Rectal smooth muscle tissue (tissue), 1 donor: ENCODE results near the gene GSN.
A peak's percentile ranks its signal among the peaks of the same experiment; 100 is the strongest.

ENCODE experiments used
- H3K27ac ChIP-seq: one replicate; pipeline ENCODE4 v1.7.0; 2013; ENCODE audit warnings: low read depth, low read length, inconsistent platforms
- H3K27me3 ChIP-seq: one replicate; pipeline ENCODE4 v1.7.0; 2013; ENCODE audit warnings: low read length; ENCODE audit not compliant: control insufficient read depth, insufficient read depth
- H3K36me3 ChIP-seq: one replicate; pipeline ENCODE4 v1.7.0; 2013; ENCODE audit warnings: low read length; ENCODE audit not compliant: control insufficient read depth, insufficient read depth
- H3K4me1 ChIP-seq: one replicate; pipeline ENCODE4 v1.7.0; 2013; ENCODE audit warnings: low read length; ENCODE audit not compliant: control insufficient read depth, insufficient read depth
- H3K4me3 ChIP-seq: one replicate; pipeline ENCODE4 v1.7.0; 2013; ENCODE audit warnings: low read length
- H3K9ac ChIP-seq: one replicate; pipeline ENCODE4 v1.7.0; 2013; ENCODE audit warnings: low read length

GSN gene

DNA sequence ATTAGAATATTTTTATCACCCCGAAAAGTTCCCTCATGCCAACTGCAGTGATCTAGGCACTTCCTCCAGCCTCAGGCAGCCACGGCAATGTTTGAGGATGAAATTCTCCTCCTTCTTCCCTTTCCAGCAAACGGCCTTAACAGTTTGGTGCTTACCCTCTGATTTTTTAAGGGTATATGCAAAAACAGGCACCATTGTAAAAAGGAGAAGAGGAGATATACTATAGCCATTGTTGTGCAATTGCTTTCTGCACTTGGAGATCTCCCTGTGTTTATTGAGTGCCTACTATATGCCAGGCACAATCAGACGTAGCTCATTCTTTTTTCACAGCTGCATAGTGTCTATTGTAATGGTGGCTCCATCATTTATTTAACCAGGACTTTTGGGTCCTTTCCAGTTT, 29.4 kb downstream of the GSN start:
- H3K4me3 ChIP-seq, result no peak overlapping the region
- H3K36me3 ChIP-seq, result peaks cover 8% of the 10 kb centered on the region
- H3K4me1 ChIP-seq, result peaks cover 66% of the 10 kb centered on the region
- no peak overlapping the region for H3K9ac ChIP-seq
- H3K27me3 ChIP-seq, result no peaks in the 10 kb centered on the region
- H3K27ac ChIP-seq, result peak overlapping the region; percentile 92

DNA sequence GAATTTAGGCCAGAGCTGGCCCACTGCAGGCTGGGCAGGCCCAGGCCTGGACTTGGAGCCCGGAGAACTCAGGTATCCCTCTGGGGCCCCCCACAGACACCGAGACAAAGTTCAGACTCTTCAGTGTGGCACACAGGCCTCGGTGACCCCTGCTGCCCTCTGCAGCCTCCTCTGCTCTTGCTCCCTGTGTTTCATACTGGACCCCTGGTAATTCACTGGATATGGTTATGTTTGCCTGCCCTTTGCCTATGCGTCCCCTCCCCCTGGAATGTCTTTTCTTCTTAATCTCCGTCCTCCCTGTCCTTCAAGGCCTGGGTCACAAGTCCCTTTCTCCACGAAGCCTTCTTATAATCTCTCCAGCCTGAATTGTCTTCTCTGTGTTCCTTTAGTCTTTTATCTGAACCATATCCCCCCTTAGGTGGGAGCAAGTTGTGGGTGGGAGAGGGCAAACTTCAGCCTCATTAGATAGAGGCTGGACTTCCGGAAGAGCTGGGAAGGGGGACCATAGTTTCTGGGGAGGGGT, 30.1 kb downstream of the GSN start:
- H3K4me3 ChIP-seq, result no peak overlapping the region
- H3K9ac ChIP-seq, result no peak overlapping the region
- H3K4me1 ChIP-seq, result peaks cover 60% of the 10 kb centered on the region
- no peaks in the 10 kb centered on the region for H3K27me3 ChIP-seq
- peaks cover 15% of the 10 kb centered on the region for H3K36me3 ChIP-seq
- peak overlapping the region; percentile 92 for H3K27ac ChIP-seq

DNA sequence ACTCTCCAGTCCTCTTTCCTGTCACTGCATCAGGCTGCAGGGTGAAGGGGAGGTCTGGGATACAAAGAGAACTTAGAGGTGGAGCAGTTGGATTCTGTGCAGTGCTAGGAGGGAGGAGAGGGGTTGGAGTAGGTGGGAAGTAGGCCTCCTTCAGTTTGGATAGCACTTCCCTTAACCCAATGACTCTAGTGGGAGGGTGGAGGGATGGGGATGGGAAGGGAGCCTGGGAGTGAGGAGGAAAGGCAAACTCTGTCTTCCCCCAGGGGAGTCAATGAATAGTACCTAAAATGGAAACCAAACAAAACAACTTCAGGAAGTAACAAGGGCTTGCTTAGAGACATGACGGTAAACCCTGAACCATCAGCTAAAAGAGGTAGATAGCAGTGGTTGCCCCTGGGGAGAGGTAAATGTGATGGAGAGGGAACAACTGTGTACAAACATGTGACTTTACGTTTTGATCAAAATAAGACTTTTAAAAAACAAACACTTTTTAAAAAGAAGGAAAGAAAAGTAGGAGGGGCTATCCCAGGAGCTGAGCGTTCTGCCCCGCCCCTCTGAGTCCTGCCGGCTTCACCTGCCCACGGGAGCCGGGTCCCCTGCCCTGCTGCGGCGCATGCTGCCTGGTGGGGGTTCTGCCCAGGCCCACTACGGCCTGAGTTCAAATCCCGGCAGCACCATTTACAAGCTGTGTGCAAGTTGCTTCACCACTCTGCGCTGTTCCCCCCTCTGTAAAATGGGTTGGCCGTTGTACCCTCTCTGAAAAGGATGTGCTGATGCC, 30.9 kb downstream of the GSN start:
- peaks cover 22% of the 10 kb centered on the region for H3K36me3 ChIP-seq
- H3K27ac ChIP-seq, result peak overlapping the region; percentile 92
- no peaks in the 10 kb centered on the region for H3K27me3 ChIP-seq
- peaks cover 62% of the 10 kb centered on the region for H3K4me1 ChIP-seq
- H3K9ac ChIP-seq, result peak overlapping the region; percentile 39
- peak overlapping the region; percentile 69 for H3K4me3 ChIP-seq

DNA sequence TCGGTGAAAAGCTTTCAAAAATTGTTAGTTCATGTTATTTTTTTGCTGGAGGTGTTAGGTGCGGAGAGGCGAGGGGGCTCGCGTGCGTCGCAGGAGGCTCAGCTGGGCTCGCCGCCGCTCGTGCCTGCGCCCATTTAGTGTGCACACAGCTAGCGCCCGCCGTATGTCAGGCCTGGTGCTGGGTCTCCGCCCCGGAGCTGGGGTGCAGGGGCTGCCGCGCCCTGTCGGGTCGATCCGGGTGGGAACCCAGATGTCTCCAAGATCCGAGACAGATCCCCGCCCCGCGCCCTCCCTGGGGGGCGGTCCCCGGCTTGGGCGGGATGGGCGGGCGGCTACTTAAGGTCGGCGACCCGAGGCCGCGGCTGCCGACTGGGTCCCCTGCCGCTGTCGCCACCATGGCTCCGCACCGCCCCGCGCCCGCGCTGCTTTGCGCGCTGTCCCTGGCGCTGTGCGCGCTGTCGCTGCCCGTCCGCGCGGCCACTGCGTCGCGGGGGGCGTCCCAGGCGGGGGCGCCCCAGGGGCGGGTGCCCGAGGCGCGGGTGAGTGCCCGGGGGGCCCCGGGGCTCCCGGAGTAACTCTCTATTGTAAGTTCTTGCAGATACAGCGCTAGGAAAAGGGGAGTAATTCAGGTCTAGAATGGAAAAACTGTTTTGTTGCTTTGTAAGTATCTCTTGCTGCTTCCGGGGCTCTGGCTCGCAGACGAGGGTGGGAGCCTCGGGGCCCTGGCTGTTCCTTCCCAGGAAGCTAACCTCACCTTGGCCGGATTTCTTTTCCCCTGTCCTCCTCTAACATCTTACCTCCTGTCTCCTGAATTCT, 31.7 kb downstream of the GSN start:
- peak overlapping the region; percentile 92 for H3K27ac ChIP-seq
- no peaks in the 10 kb centered on the region for H3K27me3 ChIP-seq
- H3K4me1 ChIP-seq, result peaks cover 57% of the 10 kb centered on the region
- H3K4me3 ChIP-seq, result peak overlapping the region; percentile 69
- H3K36me3 ChIP-seq, result peaks cover 30% of the 10 kb centered on the region
- peak overlapping the region; percentile 58 for H3K9ac ChIP-seq

DNA sequence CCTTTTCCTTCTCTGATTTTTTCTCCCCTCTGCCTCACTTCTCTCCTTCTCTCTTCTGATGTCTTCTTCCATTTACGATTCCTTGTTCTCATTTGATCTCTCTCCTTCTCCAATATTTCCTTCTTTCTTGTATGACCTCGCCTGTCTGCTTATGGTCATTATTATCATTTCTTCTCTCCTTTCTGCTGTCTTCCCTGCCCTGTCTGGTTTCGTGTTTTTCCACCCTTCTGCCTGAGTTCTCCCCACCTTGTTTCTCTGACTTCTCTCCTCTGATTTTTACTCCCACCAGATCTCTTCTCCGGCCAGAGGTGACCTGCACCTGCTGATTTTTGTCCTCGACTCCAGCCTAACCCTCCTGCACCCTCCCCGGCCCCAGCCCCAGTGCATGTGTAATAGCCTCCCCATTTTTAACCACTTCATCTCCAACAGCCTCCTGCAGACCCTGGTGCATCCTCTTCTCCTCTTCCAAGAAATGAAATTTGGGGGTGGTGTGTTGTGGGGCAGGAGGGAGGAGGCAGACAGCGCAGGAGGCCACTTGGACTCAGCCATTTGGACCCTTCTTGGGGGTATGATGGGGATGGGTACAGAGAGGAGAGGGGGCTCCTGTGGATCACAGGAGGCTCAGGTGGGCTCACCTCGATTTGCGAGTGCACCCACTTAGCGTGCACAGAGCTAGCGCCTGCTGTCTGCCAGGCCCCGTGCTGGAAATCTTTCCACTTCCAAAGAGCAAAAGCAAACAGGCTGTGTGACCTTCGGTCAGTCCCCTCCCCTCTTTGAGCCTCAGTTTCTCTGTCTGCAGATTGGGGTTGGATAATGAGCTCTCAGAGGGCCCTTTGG, 32.5 kb downstream of the GSN start:
- peak overlapping the region; percentile 58 for H3K9ac ChIP-seq
- H3K4me1 ChIP-seq, result peaks cover 54% of the 10 kb centered on the region
- peaks cover 32% of the 10 kb centered on the region for H3K36me3 ChIP-seq
- H3K27ac ChIP-seq, result peak overlapping the region; percentile 92
- peak overlapping the region; percentile 41 for H3K4me3 ChIP-seq
- H3K27me3 ChIP-seq, result no peaks in the 10 kb centered on the region

DNA sequence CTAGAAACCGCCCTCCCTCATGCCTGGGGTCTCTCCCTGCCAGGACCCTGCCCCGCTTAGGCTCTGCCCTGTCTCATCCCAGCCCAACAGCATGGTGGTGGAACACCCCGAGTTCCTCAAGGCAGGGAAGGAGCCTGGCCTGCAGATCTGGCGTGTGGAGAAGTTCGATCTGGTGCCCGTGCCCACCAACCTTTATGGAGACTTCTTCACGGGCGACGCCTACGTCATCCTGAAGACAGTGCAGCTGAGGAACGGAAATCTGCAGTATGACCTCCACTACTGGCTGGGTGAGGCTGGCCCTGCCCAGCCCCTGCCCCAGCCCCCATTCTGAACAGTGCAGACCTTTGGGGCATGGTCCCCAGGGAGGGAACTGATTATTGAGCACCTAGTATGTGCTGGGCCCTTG, 33.9 kb downstream of the GSN start:
- H3K4me3 ChIP-seq, result peak overlapping the region; percentile 53
- no peaks in the 10 kb centered on the region for H3K27me3 ChIP-seq
- H3K27ac ChIP-seq, result peak overlapping the region; percentile 67
- H3K9ac ChIP-seq, result no peak overlapping the region
- H3K36me3 ChIP-seq, result peaks cover 32% of the 10 kb centered on the region
- peaks cover 45% of the 10 kb centered on the region for H3K4me1 ChIP-seq

DNA sequence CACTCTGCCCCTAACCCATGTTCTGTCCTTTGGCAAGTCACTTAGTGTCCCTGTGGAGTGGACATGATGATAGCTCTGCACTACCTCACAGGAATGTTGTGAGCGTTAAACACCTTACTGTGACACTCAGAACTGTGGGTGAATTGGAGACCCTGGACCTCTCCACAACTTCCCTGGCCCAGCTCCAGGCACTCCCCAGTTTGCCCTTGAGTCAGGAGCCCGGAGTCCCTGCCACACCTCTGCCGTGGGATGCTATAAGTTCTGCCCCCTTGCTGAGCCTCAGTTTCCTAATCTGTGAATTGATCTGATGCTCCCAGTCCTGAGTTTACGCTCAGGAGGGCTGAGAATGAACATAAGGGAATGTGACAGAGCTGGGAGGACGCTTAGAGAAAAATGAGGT, 34.4 kb downstream of the GSN start:
- H3K4me1 ChIP-seq, result peaks cover 44% of the 10 kb centered on the region
- H3K9ac ChIP-seq, result no peak overlapping the region
- peak overlapping the region; percentile 53 for H3K4me3 ChIP-seq
- no peaks in the 10 kb centered on the region for H3K27me3 ChIP-seq
- peaks cover 32% of the 10 kb centered on the region for H3K36me3 ChIP-seq
- H3K27ac ChIP-seq, result peak overlapping the region; percentile 67

DNA sequence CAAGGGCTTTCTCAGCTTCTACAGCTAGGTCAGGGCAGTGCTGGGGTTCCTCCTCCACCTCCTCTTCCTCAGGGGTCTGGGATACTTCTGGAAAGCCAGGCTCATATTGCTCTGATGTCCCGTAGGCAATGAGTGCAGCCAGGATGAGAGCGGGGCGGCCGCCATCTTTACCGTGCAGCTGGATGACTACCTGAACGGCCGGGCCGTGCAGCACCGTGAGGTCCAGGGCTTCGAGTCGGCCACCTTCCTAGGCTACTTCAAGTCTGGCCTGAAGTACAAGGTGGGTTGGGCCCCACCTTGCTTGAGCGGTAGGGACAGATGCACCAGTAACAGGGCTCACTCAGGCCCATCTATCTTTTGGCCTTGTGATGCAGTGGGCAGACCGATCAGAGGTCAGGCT, 34.8 kb downstream of the GSN start:
- peak overlapping the region; percentile 53 for H3K4me3 ChIP-seq
- H3K36me3 ChIP-seq, result peaks cover 34% of the 10 kb centered on the region
- no peaks in the 10 kb centered on the region for H3K27me3 ChIP-seq
- H3K9ac ChIP-seq, result no peak overlapping the region
- peak overlapping the region; percentile 67 for H3K27ac ChIP-seq
- peaks cover 39% of the 10 kb centered on the region for H3K4me1 ChIP-seq

DNA sequence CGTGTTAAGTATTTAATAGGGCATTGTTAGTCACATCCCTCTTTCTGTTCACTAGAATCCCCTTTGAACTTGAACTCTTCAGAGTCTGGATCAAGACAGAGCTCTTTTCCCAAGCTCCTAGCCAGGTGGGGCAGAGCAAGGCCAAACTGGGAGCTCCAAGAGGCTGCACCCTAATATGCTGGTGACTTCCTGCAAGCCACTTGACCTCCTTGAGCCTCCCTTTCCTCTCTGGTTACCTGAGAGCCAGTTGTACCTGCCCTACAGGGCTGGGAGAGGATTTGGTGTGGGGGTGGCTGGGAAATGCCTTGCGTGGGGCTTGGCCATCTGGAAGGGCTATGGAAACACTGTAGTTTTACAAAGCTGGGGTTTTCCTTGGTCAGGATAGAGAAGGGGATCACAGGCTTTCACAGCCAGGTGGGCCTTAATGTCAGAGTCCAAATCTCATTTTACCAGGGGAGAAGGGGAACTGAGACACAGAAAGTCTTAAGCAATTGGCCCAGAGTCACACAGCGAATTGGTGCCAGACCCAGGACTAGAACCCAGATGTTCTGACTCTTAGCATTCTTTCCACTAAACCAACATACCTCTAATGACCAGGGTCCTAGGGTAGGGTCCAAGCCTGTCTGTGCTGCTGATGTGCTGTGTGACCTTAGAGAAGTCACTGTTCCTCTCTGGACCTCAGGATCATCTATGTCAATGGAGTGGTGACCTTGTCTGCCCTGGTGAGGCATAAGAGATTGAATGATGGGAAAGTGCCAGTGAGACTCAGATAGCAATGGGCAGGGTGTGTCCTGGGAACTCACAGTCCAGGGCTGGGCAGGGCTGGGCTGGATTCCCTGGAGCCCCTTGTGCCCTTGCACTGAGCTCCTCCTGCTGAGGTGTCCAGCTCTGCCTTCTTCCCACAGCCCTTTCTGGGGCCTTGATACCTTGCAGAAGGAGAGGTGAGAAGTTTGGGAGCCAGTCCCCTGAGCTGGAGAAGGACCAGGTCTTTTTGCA, 35.8 kb downstream of the GSN start:
- Histone ChIP-seq H3K4me3 (no peak overlapping the region), H3K36me3 (peaks cover 41% of the 10 kb centered on the region), H3K27ac (peak overlapping the region; percentile 67), H3K27me3 (no peaks in the 10 kb centered on the region), H3K4me1 (peaks cover 30% of the 10 kb centered on the region), H3K9ac (no peak overlapping the region)

DNA sequence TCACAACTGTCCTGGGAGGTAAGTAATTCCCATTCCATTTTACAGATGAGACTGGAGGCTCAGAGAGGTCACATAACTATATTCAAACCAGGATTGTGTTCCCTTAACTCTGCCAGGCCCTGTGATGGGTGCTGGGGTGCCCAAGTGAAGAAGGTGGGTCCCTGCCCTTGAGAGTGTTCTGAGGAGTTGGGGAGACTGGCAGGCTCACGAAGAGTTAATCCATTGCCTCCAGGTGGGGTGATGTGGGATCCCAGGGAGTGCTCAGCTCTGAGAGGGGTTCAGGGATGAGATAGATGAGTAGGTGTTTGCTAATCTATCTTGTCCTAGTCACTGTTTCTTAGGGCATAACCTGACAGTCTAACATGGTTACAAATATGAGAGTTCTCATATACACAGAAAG, 36.7 kb downstream of the GSN start:
- Histone ChIP-seq H3K4me3 (no peak overlapping the region), H3K27me3 (no peaks in the 10 kb centered on the region), H3K36me3 (peaks cover 45% of the 10 kb centered on the region), H3K27ac (peak overlapping the region; percentile 3), H3K4me1 (peaks cover 23% of the 10 kb centered on the region), H3K9ac (no peak overlapping the region)

DNA sequence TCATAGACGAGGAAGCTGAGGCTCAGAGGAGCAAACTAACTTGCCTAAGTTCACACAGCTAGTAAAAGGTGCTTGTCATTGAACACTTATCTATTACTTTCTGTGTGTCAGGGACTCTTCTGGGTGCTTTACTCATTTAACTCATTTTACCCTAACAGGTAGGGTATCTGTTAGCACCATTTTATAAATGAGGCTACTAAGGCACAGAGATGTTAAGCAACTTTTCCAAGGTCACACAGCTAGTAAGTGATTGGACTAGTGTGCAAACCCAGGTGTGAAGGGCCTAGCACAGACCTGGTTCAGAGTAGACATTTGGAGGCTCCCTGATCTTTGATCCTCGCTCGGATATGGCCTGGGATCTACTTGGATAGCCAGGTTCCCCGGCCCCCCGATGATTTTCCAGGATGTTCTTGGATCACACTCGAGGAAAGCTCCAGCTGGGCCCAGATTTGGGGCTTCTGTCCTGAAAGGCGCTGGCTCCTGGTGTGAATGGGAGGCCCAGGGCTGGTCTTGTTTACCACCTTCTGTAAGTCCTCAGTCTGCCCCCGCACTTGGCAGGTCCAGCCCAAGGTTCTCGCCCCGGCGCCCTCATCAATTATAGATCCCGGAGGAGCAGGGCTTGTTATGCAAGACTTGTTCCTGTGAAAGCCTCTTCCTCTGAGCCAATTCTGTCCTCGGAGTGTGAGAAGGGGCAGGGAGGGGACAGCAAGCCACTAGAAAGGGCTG, 37.5 kb downstream of the GSN start:
- peaks cover 23% of the 10 kb centered on the region for H3K4me1 ChIP-seq
- H3K9ac ChIP-seq, result no peak overlapping the region
- no peaks in the 10 kb centered on the region for H3K27me3 ChIP-seq
- peaks cover 50% of the 10 kb centered on the region for H3K36me3 ChIP-seq
- no peak overlapping the region for H3K4me3 ChIP-seq
- H3K27ac ChIP-seq, result peak overlapping the region; percentile 3
